ENCODE results near the gene TADA2A.
"Not testable (repeated sequence)": the region's sequence is repeated elsewhere in the genome, so short reads cannot be mapped to it uniquely, and the experiment has no call there.

TADA2A gene

DNA sequence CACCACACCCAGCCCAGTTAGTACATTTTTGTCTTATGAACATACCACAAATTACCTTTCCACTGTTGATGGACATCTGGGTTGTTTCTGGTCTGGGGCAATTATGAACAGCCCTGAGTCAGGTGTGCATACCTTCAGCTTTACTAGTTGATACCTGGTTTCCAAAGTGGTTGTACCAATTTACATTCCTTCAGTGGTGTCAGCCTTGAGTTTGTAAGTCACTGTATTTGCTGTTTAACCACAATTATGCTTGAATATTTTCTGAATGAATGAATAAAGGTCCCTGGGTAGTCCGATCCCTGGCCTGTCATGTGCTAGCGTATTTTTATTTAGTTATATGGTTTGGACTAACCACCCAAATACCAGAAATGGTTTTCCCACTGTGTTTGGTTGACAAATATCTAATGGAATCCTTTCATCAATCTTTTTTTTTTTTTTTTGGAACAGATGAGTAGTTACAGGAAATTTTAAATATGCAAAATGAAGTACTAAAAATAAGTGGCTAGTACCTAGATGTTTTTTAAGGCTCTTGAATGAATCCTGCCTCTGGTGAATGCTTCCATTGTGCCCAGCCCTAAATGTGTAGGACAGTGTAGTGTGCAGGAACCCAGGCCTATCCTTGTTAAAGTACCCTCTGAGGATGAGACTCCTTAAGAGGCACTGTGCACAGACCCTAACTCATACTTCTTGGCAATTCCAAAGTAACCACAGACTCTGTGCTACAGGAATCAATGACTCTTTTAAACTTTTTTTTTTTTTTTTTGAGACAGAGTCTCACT is 86.8 kb downstream of the TADA2A start:
- no peak for DNase-seq (ENCODE audit: low spot score)

DNA sequence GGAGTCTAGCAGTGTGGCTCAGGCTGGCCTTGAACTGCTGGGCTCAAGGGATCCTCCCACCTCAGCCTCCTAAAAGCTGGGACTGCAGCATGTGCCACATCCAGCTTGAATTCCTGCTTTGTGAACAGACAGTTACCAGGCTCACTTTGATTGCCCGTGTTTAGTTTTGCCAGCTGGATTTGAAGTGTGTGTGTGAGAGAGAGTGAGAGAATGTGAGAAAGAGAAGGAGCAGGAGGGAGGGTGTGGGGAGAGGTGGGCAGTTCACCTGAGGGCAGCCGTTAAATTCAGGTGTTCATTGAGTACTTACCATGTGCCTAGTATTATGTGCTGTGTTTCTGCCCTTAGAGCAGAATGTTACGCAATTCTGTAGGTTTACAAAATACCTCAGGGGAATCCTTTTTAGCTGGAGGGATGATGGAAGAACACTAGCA is 87.7 kb downstream of the TADA2A start:
- DNase-seq (ENCODE audit: low spot score): no peak

DNA sequence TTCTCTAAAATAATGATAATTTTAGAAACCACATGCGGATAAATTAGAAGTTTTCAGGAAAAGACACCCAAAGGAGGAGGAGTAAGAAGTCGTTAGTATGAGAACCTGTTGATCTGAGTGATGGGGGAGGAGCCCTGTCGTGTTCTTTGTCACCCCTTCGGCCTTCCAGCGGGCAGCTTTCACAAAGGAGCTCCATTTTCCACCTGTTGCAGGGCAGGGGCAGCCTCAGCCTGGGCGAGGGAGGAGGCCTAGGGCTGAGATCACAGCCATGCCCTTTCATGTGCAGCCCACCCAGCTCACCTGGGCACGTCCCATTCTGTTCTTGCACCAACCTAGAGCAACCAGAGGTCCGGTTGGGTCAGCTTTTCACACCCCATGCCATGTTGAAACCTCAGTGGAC is 88.3 kb downstream of the TADA2A start:
- no peak for DNase-seq (ENCODE audit: low spot score)

DNA sequence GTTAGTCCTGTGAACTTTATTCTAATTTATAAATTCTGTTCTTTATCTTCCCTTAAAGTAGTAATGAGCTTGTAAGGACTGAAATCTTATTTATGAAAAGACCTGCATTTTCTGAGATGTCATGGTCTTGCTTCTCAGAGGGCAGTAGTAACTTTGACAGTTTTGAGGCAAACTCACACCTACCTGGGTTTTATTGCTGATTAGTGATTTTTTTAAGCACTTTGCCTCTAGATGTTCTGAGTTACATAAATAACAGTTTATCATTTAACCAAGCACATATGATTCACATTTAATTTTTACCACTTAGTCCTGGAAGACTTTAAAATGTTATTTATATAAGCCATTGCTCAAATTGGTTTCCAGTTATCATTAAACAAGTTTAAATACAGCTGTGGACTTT is 93.7 kb downstream of the TADA2A start:
- DNase-seq (ENCODE audit: low spot score): no peak

DNA sequence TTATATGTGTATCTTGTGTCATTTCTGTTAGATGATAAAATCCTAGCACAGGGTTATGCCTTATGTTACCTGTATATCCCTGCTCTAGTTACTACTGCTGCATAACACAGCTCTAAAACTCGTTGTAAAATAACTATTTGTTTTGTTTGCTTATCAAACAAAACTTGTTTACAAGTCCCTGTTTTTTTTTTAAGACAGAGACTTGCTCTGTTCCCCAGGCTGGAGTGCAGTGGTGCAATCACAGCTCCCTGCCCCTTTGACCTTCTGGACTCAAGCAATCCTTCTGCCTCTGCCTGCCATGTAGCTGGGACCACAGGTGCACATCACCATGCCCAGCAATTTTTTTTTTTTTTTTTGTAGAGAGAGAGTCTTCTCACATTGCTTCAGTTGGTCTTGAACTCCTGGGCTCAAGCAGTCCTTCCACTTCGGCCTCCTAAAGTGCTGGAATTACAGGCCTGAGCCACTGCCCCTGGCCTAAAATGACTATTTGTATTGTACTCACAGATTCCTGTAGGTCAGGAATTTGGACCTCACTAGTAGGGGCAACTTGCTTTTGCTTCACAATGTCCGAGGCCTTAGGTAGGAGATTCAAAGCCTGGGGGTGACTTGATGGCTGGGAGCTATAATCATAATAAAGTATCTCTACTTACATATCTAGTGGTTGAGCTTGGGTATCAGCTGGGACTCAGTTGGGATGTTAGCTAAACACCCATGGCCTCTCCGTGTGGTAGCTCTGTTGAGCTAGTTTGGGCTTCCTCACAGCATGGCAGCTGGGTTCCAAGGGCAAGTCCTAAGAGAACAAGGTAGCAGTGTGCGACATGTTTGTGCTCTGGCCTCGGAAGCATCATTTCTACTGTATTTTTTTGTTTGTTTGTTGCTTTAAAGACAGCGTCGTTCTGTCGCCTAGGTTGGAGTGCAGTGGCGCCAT is 95.6 kb downstream of the TADA2A start:
- no peak for DNase-seq (ENCODE audit: low spot score)

DNA sequence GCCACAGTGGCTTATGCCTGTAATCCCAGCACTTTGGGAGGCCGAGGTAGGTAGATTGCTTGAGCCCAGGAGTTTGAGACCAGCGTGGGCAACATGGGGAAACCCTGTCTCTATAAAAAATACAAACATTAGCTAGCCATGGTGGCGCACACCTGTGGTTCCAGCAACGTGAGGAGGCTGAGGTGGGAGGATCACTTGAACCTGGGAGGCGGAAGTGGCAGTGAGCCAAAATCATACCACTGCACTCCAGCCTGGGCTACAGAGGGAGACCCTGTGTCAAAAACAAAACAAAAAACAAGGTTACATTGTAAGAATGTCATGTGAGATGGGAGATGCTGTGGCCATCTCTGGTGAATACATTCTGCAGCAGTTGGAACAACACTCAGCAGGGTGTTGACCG is 96.5 kb downstream of the TADA2A start:
- DNase-seq (ENCODE audit: low spot score): no peak

DNA sequence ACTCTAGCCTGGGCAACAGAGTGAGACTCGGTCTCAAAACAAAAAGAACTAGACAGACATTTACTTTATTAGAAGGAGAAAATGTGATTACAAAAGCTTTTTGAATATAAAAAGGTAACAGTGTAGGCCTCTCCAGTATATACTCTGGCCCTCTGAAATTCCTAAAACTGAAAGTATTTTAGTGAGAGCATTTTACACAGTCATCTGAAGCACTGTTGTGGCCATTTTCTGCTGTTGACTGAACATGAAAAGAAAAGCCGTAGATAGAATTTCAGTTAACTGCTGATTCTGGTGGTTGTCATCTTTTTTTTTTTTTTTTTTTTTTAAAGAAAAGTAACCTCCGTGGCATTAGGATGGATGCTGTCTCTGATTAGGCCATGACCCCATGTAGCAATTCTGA is 98.6 kb downstream of the TADA2A start:
- DNase-seq (ENCODE audit: low spot score): no peak

DNA sequence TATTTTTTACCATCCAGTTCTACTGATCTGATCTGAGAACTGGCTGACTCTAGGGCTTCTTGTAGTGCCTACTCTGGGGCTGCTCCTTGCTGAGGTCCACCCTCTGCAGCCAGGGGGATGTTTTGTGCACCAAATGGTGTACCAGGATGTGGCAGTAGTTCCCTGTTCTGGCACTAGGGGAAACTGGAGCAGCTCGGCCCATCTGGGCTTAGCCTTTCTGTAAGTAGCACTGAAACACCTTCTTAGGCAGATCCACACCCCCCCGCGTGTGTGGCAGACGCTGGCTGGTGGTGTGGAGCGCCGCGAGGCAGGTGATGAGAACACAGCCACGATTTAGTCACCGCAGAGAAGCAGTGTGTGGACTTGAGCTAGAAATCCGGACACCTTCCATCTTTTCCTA is 100.0 kb downstream of the TADA2A start:
- no peak for DNase-seq (ENCODE audit: low spot score)

DNA sequence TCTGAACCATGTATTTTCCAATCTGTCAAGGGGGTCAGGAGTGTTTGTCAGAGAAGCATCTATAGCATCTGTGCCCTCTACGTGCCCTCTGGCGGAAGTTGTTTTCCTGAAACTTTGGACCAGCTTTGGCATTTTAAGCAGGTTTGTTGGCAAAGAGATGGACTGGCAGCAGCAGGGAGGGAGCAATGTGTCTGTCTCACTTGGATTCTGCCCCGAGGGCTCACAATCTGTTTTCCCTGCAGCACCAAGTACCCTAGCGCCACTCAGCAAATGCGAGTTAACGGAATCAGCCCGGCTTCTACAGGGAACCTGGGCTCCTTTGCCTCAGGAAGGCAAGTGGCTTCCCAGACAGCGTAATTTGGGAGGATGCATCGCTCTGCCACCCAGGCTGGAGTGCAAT is 100.4 kb downstream of the TADA2A start:
- no peak for DNase-seq (ENCODE audit: low spot score)

DNA sequence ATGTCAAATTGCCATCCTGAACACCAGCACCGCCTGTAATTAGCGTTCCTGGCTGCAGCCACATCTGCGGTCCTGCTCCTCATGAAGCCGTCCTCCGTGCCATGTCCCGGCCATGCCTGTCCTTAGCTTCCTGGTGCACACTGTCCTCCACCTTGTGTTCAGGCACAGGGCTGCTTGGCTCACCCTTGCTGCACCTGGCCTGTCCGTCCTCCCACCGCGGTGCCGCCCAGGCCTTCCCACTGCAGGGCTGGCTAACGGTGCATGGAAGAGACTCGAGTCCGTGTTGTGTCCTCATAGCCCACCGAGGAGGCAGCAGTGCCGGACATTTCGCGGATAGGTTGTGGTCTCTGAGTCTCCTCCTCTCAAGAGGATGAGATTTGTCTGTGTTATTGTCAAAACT is 103.4 kb downstream of the TADA2A start:
- DNase-seq (ENCODE audit: low spot score): no peak

DNA sequence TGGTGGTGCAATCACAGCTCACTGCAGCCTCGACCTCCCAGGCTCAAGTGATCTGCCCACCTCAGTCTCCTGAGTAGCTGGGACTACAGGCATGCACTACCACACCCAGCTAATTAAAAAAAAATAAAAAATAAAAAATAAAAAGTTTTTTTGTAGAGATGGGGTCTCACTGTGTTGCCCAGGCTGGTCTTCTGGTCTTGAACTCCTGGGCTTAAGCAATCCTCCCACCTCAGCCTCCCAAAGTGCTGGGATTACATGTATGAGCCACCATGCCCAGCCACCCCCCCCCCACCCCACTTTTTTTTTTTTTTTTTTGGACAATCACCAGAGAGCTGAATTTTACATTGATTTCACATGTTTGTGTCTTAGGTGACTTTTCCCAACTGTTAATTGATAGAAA is 105.0 kb downstream of the TADA2A start:
- not testable (repeated sequence) for DNase-seq (ENCODE audit: low spot score)

DNA sequence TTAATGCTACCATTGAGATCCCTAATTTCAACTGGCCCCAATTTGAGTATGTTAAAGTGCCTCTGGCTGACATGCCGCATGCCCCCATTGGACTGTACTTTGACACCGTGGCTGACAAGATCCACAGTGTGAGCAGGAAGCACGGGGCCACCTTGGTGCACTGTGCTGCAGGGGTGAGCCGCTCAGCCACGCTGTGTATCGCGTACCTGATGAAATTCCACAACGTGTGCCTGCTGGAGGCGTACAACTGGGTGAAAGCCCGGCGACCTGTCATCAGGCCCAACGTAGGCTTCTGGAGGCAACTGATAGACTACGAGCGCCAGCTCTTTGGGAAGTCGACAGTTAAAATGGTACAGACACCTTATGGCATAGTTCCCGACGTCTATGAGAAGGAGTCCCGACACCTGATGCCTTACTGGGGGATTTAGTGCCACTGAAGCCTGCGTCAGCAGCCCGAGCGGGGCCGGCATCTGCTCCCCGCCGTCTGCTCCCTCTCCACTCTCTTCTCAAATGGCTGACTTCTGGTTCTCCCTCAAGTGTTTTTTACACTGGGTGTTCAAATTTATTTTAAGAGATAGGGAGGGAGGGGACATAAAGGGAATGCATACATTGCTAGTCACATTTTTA is 105.9 kb downstream of the TADA2A start:
- DNase-seq (ENCODE audit: low spot score): no peak

DNA sequence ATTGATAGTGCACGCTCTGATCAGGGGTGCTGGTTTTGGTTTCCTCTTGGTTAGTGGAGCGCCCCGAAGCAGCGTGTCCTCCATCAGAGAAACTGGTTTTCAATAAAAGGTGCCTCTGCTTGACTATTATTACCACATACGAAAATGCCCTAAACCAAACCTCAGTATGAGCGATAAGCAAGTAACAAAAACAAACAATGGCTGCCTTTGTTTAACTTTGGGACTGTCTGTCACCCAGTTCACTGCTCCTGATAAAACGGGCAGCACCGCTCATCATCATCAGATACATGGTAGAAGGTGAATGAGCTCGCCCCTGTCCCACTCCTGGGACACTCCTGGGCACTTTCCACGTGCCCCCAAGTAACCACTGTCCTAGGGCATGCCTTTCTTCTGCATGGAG is 107.0 kb downstream of the TADA2A start:
- no peak for DNase-seq (ENCODE audit: low spot score)

DNA sequence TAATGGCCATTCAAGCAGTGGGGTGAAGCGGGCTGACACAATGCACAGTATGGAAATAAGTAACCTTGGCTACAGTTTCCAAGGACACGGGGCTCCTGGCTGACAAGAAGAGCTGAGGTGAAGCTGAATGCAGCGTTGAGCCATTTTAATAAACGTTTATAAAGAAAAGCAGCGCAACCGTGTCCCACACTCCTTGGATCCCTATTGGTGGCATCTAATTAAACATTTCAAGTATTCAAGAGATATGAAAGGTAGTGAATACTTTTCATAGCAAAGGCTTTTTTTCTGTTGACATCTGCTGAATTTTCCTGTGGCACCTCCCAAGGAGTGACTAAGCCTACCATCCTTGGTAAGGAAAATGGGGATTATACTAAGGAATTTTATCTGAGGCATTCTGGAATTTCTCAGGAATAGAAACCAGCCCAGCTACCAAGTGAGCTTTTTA is 109.5 kb downstream of the TADA2A start:
- DNase-seq (ENCODE audit: low spot score): no peak

DNA sequence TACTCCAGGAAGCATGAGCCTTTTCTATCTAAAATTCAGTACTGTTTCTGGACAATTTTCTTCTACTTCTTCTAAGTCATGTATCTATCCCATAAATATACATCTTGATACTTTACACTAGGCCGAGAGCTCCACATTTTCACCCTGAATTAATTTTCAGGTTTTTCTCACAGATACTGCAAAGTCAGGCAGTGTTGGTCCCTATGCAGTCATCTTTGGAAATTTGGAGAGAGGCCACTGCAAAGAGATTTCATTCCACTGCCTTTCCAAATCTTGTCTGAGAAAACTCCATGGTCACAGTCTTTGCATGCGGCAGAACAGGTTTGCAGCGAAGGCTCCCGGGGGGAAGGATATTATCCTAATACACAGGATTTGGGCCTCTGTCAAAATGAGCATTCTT is 111.2 kb downstream of the TADA2A start:
- DNase-seq (ENCODE audit: low spot score): no peak

DNA sequence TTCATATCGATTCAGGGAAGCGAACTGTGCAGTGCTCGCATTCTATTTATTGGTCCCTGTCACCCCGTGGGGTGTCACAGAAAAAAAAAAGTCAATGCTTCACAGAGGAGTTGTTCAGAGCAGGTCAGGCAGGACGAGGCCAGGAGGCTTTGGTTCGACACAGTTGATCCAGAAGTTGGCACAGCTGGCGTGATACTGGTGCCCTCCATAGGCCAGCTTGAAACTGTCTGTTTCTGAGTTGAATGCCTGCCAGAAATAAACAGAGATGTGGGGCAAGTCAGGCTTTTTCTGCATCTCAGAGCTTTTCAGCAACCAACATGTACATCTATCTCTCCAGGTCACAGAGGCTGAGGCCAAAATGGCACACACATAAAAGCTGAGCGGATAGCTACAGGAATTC is 112.1 kb downstream of the TADA2A start:
- no peak for DNase-seq (ENCODE audit: low spot score)

DNA sequence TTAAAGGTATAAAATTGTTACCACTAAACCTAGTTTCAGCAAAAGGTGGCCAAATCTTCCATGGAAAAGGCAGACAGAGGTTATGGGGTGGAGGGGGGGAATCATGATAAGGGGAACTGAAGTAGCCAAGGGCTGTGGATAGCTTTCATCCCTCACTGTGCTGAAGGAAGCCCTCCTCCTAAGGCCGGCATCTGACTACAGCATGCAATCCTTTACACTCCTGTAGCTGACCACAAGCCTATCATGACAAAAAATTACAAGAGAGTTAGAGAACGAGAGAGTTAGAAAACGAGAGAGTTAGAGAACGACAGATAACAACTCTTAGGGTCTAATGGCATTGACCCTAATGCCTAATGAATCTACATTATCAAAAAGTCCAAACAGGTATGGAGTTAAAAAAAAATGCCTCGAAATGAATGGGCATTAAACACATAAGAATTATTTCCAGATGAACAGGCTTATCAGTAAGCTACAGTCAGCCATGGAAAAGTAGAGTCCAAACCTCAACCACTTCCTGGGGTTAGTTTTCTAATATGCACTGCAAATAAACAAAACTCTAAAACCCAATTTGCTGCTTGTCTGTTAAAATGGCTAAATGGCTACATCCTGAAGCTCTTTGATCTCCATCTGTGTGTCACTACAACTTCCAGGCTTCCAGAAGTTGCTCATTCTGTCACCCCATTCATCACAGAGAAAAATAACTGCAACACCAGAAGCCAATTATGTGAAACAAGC is 112.7 kb downstream of the TADA2A start:
- no peak for DNase-seq (ENCODE audit: low spot score)

DNA sequence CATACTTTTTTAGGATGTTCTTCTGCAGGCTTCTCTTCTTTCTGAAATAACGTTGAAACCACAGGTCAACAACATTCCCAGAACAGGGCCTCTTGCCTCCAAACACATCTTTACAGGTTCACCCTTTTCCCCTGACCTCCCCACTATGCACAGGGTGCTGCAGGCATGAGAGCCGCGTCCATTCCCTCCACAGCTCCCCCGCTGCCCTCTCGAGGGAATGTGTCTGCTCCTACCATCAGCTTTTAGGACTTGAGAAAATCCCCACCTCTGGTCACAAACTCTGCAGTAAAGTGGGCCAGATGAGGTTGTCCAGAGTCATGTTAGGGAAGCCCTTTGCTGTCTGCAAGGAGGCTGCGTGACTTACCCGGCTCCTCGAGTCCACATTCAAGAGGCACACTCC is 113.5 kb downstream of the TADA2A start:
- DNase-seq (ENCODE audit: low spot score): no peak

DNA sequence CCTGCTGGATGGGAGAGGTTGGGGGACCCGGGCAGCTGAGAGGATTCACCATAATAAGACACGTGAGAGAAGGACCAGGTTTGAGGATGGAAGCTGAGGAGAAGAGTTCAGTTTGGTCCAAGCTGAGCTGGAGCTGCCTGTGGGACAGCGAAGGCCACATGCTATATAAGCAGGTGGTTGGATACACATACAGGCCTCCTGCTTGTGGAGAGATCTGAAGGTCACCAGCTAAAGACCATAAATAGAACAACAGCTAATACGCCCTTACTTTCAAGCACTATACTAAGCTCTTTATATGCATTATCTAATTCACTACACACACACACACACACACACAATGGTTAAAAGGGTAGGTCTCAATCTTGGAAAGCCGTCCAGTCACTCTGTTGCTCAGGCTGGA is 115.1 kb downstream of the TADA2A start:
- no peak for DNase-seq (ENCODE audit: low spot score)

DNA sequence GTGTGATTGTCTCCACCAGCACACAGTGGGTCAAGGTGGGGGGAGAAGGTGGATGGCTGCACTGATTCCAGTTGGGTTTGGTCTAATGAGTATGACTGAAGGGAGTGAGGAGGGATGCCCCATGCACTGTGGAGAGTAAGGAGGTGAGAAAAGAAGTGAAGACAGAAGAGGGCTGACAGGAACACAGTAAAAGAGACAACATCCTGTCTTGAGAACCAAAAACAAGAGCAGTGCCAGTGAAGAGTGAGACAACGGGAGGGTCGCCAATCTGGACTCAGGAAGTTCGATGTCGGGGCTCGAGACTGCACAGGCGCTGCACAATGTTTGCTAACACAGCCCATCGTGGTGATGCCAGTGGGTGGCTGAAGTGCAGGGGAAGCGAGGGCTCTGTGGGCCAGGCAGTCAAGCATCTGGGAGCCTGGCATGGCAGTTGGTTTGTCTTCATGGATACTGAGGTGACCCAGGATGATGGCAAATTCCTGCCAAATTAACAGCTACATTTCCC is 117.1 kb downstream of the TADA2A start:
- DNase-seq (ENCODE audit: low spot score): no peak

DNA sequence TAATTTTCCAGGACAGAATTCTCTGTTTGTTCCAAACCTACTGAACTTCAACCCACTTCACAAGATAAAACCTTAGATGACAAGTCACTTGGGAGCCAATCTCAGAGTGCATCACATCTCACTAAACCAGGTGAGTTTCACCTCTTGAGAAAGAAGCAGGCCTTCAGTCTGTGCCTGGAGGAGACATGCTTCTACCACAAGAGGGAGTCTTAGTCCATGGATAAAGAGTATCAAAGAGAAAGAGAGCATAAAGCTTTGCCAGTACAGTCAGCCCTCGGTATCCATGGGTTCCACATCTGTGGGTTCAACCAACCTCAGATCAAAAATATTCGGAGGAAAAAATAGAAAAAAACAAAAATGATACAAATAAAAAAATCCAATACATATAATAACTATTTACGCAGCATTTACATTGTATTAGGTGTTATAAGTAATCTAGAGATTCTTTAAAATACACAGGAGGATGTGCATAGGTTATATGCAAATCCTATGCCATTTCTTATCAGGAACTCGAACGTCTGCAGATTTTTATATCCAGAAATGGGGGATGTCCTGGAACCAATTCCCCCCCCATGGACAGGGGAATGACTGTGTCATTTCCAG is 120.7 kb downstream of the TADA2A start:
- peak; percentile 32 for DNase-seq (ENCODE audit: low spot score)
